ENCODE measurements around the gene NHSL2. TPM values are rescaled to one million over a fixed set of nuclear protein-coding genes. Genes with fewer than 3 reads are reported as not detected.

The NHSL2 gene
- total and polyA plus RNA-seq, 8 donors = 7.0 to 15.3 (median 9.5) TPM

- intact Hi-C loops (cut with DNase I) = no loop called here
Observed at GRCh38 chrX:71906144-71906543, 4.5 kb upstream of the NHSL2 start.

GRCh38 chrX:71908387-71908786 is 2.3 kb upstream of the NHSL2 start:
- H3K27me3 ChIP-seq = peaks cover 38 to 51% of the 10 kb centered on the region in 2 donors
- H3K27ac ChIP-seq = no peak overlapping the region
- H3K36me3 ChIP-seq = no peaks in the 10 kb centered on the region
- ATAC-seq (no peak), DNase-seq (no peak)
- intact Hi-C loops (cut with DNase I) = no loop called here
- no peaks in the 10 kb centered on the region for H3K9me3 ChIP-seq
- TF ChIP-seq CTCF (IDR thresholded peaks at IDR 0.05) = no peak
- no peak overlapping the region for H3K4me3 ChIP-seq
- H3K4me1 ChIP-seq = no peaks in the 10 kb centered on the region

More at GRCh38 chrX:71906144-71906543, 4.5 kb upstream of the NHSL2 start:
- Histone ChIP-seq H3K4me3 (no peak overlapping the region), H3K36me3 (no peaks in the 10 kb centered on the region), H3K27me3 (peaks cover 25 to 30% of the 10 kb centered on the region in 2 donors), H3K9me3 (no peaks in the 10 kb centered on the region), H3K27ac (no peak overlapping the region), H3K4me1 (no peaks in the 10 kb centered on the region)
- DNase-seq (no peak), ATAC-seq (no peak)
- no peak for TF ChIP-seq CTCF (IDR thresholded peaks at IDR 0.05)

- ATAC-seq (no peak), DNase-seq (no peak)
- H3K4me1 ChIP-seq = no peaks in the 10 kb centered on the region
- H3K9me3 ChIP-seq = no peaks in the 10 kb centered on the region
- H3K4me3 ChIP-seq = no peak overlapping the region
- peaks cover 38 to 51% of the 10 kb centered on the region in 2 donors for H3K27me3 ChIP-seq
- no peak for TF ChIP-seq CTCF (IDR thresholded peaks at IDR 0.05)
- H3K27ac ChIP-seq = no peak overlapping the region
- intact Hi-C loops (cut with DNase I) = no loop called here
- H3K36me3 ChIP-seq = no peaks in the 10 kb centered on the region
Observed at GRCh38 chrX:71909956-71910355, 689 bp upstream of the NHSL2 start.

GRCh38 chrX:71910986-71911730 is 513 bp downstream of the NHSL2 start:
- ATAC-seq = peak; percentile 75
- H3K27me3 ChIP-seq = peaks cover 38 to 51% of the 10 kb centered on the region in 2 donors
- TF ChIP-seq CTCF (IDR thresholded peaks at IDR 0.05) = peak in 1 of 2 donors; percentile 19

GRCh38 chrX:71911731-71912050 is 1.0 kb downstream of the NHSL2 start:
- H3K27ac ChIP-seq = no peak overlapping the region
- ATAC-seq (peak; percentile 30), DNase-seq (no peak)
- intact Hi-C loops (cut with DNase I) = no loop called here
- TF ChIP-seq CTCF (IDR thresholded peaks at IDR 0.05) = no peak
- H3K9me3 ChIP-seq = no peaks in the 10 kb centered on the region
- no peaks in the 10 kb centered on the region for H3K4me1 ChIP-seq
- H3K36me3 ChIP-seq = no peaks in the 10 kb centered on the region
- peak overlapping the region; percentile 25 to 33 for H3K4me3 ChIP-seq
- peaks cover 35 to 51% of the 10 kb centered on the region in 2 donors for H3K27me3 ChIP-seq

More at GRCh38 chrX:71910986-71911730, 513 bp downstream of the NHSL2 start:
- H3K4me1 ChIP-seq = no peaks in the 10 kb centered on the region
- H3K9me3 ChIP-seq = no peaks in the 10 kb centered on the region
- peak overlapping the region; percentile 25 to 33 for H3K4me3 ChIP-seq
- peak overlapping the region in 1 of 2 donors; percentile 44 for H3K27ac ChIP-seq
- peak in 1 of 4 donors; percentile 73 for DNase-seq
- intact Hi-C loops (cut with DNase I) = no loop called here
- no peaks in the 10 kb centered on the region for H3K36me3 ChIP-seq

Data from left lung (tissue), 10 donors.